Panc1 (cell line): Measurements from ENCODE around the gene GPR34.

ENCODE experiments used
- POLR2AphosphoS5 ChIP-seq: IDR thresholded peaks from 2 replicates; pipeline ENCODE4 v1.6.1; 2012; ENCODE audit warnings: mild to moderate bottlenecking, low read depth, low read length, moderate library complexity
- SIN3A ChIP-seq: IDR thresholded peaks from 2 replicates; pipeline ENCODE4 v1.6.1; 2012; ENCODE audit warnings: low read depth, mild to moderate bottlenecking, low read length, moderate library complexity, borderline replicate concordance; ENCODE audit not compliant: insufficient read depth
- TCF7L2 ChIP-seq: IDR thresholded peaks from 2 replicates; pipeline ENCODE4 v1.6.1; 2011; ENCODE audit warnings: mild to moderate bottlenecking, low read depth, low read length, inconsistent platforms
- TF ChIP-seq, protein P1 (sequence below): fragments of 450-650 bp; IDR thresholded peaks from 2 replicates; pipeline ENCODE4 v1.5.1; 2017; ENCODE audit warnings: mild to moderate bottlenecking
- TF ChIP-seq, protein P2 (sequence below), 2 experiments: IDR thresholded peaks; 2 replicates each; pipeline ENCODE4 v1.6.1; 2011 to 2012; ENCODE audit warnings: low read depth in 2 of 2, control low read depth in 1 of 2, low read length in 1 of 2, mild to moderate bottlenecking in 1 of 2, moderate library complexity in 1 of 2; ENCODE audit not compliant: insufficient read depth in 1 of 2

DNA sequence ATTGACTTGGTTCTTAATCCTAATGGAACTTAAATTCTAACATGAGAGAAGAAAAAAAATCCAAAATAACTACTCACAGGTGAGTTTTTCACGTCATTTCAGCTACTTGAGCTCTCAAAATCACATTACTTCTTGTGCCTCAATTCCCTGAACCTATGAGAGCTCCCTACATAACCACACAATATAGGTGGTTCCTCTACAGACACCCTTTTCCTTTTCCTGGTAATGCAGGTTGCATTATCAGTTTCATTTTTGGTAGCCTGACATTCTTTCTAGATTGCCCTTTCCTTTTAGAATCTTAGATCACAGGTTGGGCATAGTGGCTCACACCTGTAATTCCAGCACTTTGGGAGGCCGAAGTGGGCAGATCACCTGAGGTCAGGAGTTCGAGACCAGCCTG is 4.3 kb downstream of the GPR34 start:
- TF ChIP-seq, protein P1, sequence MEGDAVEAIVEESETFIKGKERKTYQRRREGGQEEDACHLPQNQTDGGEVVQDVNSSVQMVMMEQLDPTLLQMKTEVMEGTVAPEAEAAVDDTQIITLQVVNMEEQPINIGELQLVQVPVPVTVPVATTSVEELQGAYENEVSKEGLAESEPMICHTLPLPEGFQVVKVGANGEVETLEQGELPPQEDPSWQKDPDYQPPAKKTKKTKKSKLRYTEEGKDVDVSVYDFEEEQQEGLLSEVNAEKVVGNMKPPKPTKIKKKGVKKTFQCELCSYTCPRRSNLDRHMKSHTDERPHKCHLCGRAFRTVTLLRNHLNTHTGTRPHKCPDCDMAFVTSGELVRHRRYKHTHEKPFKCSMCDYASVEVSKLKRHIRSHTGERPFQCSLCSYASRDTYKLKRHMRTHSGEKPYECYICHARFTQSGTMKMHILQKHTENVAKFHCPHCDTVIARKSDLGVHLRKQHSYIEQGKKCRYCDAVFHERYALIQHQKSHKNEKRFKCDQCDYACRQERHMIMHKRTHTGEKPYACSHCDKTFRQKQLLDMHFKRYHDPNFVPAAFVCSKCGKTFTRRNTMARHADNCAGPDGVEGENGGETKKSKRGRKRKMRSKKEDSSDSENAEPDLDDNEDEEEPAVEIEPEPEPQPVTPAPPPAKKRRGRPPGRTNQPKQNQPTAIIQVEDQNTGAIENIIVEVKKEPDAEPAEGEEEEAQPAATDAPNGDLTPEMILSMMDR, result no peak
- TF ChIP-seq, protein P2, sequence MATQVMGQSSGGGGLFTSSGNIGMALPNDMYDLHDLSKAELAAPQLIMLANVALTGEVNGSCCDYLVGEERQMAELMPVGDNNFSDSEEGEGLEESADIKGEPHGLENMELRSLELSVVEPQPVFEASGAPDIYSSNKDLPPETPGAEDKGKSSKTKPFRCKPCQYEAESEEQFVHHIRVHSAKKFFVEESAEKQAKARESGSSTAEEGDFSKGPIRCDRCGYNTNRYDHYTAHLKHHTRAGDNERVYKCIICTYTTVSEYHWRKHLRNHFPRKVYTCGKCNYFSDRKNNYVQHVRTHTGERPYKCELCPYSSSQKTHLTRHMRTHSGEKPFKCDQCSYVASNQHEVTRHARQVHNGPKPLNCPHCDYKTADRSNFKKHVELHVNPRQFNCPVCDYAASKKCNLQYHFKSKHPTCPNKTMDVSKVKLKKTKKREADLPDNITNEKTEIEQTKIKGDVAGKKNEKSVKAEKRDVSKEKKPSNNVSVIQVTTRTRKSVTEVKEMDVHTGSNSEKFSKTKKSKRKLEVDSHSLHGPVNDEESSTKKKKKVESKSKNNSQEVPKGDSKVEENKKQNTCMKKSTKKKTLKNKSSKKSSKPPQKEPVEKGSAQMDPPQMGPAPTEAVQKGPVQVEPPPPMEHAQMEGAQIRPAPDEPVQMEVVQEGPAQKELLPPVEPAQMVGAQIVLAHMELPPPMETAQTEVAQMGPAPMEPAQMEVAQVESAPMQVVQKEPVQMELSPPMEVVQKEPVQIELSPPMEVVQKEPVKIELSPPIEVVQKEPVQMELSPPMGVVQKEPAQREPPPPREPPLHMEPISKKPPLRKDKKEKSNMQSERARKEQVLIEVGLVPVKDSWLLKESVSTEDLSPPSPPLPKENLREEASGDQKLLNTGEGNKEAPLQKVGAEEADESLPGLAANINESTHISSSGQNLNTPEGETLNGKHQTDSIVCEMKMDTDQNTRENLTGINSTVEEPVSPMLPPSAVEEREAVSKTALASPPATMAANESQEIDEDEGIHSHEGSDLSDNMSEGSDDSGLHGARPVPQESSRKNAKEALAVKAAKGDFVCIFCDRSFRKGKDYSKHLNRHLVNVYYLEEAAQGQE (IDR thresholded peaks at IDR 0.05; ENCODE audit: insufficient read depth in 1 of 2, low read depth in 2 of 2, low read length in 1 of 2), result no peak
- TF ChIP-seq POLR2AphosphoS5 (no peak), SIN3A (no peak), TCF7L2 (no peak)
